Measurements from ENCODE around the gene INTS11. TPM values are rescaled to one million over a fixed set of nuclear protein-coding genes. Genes with fewer than 3 reads are reported as not detected.

INTS11 gene
- total and polyA plus RNA-seq, 2 of the 13 experiments (the other 11 are each of a cell fraction or from before 2014, with no cell fraction given): 52.8 to 94.8 TPM

GRCh38 chr1:1349256-1350012 is 25.0 kb upstream of the INTS11 start, which contains the start of gene DVL1 (continued):
- TF ChIP-seq ZNF44 (CRISPR knock-in tag; IDR thresholded peaks at IDR 0.05) (no peak), ZFY (CRISPR knock-in tag; IDR thresholded peaks at IDR 0.05) (peak; percentile 50), TAF1 (CRISPR knock-in tag; IDR thresholded peaks at IDR 0.05) (0 out of 2 replicates have a peak, but pooled peaks have one; percentile 14), CREB1 (IDR thresholded peaks at IDR 0.05) (peak; percentile 67; the same call in 1 of the 2 replicates), CREB1 (CRISPR knock-in tag; IDR thresholded peaks at IDR 0.05) (no peak), ZNF691 (CRISPR knock-in tag; IDR thresholded peaks at IDR 0.05; ENCODE audit: borderline replicate concordance, low read depth) (peak; percentile 32; the same call in 1 of the 2 replicates), GABPA (IDR thresholded peaks at IDR 0.05; ENCODE audit: low read depth, low read length) (no peak), GABPA (CRISPR knock-in tag; IDR thresholded peaks at IDR 0.05; ENCODE audit: low read depth) (peak; percentile 22; the same call in 1 of the 2 replicates), FOXM1 (CRISPR knock-in tag; IDR thresholded peaks at IDR 0.05) (no peak), ZNF280B (CRISPR knock-in tag; IDR thresholded peaks at IDR 0.05; ENCODE audit: borderline replicate concordance) (no peak), MAX (IDR thresholded peaks at IDR 0.05) (no peak), ZNF333 (CRISPR knock-in tag; IDR thresholded peaks at IDR 0.05; ENCODE audit: borderline replicate concordance) (no peak), RERE (CRISPR knock-in tag; IDR thresholded peaks at IDR 0.05; ENCODE audit: low read depth) (no peak), ZNF160 (CRISPR knock-in tag; IDR thresholded peaks at IDR 0.05) (no peak), ARID4A (CRISPR knock-in tag; IDR thresholded peaks at IDR 0.05; ENCODE audit: borderline replicate concordance) (peak; percentile 31)
